Gastroesophageal sphincter (tissue), 4 donors: ENCODE data around the gene GPR18. TPM values are rescaled to one million over a fixed set of nuclear protein-coding genes. Genes with fewer than 3 reads are reported as not detected.

Experiments
- ATAC-seq: fragments of 150-250 bp; one replicate; pipeline ENCODE4 v1.9.1; 2016; ENCODE audit warnings: mild to moderate bottlenecking, moderate library complexity
- H3K27ac ChIP-seq, 4 donors: fragments of 200-600 bp; sonication (generic) in 3 of 4; 1 replicate in 3 of 4; 2 replicates in 1 of 4; pipeline ENCODE4 v1.5.1; 2016 to 2019
- H3K27me3 ChIP-seq: fragments of 200-600 bp; sonication (generic); one replicate; pipeline ENCODE4 v1.5.1; 2019
- H3K36me3 ChIP-seq, 2 donors: fragments of 200-600 bp; sonication (generic); one replicate each; pipeline ENCODE4 v1.5.1; 2019; ENCODE audit warnings: control low read depth in 1 of 2
- H3K4me1 ChIP-seq, 3 donors: fragments of 200-600 bp; sonication (generic); 1 replicate in 2 of 3; 2 replicates in 1 of 3; pipeline ENCODE4 v1.5.1; 2016 to 2019; ENCODE audit warnings: control low read depth in 2 of 3
- H3K4me3 ChIP-seq, 2 donors: fragments of 200-600 bp; sonication (generic); one replicate each; pipeline ENCODE4 v1.5.1; 2019; ENCODE audit warnings: mild to moderate bottlenecking in 1 of 2, moderate library complexity in 1 of 2
- H3K9me3 ChIP-seq, 3 donors: fragments of 200-600 bp; sonication (generic); one replicate each; pipeline ENCODE4 v1.5.1; 2017 to 2019; ENCODE audit warnings: control low read depth in 2 of 3
- CTCF ChIP-seq, 4 experiments: fragments of 200-600 bp in 2 of 4; fragments of 450-650 bp in 2 of 4; sonication (generic) in 1 of 4; IDR thresholded peaks; one replicate each; pipeline ENCODE4 v1.5.1; 2017 to 2019; ENCODE audit warnings: antibody characterized with exemption in 4 of 4, mild to moderate bottlenecking in 2 of 4, moderate library complexity in 2 of 4
- EP300 ChIP-seq: sonication (generic); formaldehyde crosslinking; IDR thresholded peaks from one replicate; pipeline ENCODE4 v1.6.1; 2017; ENCODE audit warnings: antibody characterized with exemption, mild to moderate bottlenecking
- POLR2A ChIP-seq, 2 donors: fragments of 450-650 bp; IDR thresholded peaks; one replicate each; pipeline ENCODE4 v1.6.1; 2017; ENCODE audit warnings: antibody characterized with exemption in 2 of 2, mild to moderate bottlenecking in 2 of 2, moderate library complexity in 1 of 2
- POLR2AphosphoS5 ChIP-seq: sonication (generic); formaldehyde crosslinking; IDR thresholded peaks from one replicate; pipeline ENCODE4 v1.6.1; 2017; ENCODE audit warnings: antibody characterized with exemption
- WGBS, 2 donors: methylation state at CpG; one replicate each; pipeline ENCODE4 v1.1.5; 2018; ENCODE audit warnings: low coverage in 1 of 2; 5-methylcytosine and 5-hydroxymethylcytosine counted together
- total RNA-seq, 4 donors: library from RNA; depleted of rRNA; stranded (reverse); fragments of >200 nt; gene quantifications; one replicate each; pipeline ENCODE4 v1.1.0, GENCODE V29; 2016

GPR18 gene
- total RNA-seq, 4 donors from 2014 or later = not detected

GRCh38 chr13:99217461-99218110, 40.6 kb downstream of the GPR18 start:
- TF ChIP-seq POLR2AphosphoS5 (no peak), POLR2A (IDR thresholded peaks at IDR 0.05) (no peak), EP300 (no peak), CTCF (IDR thresholded peaks at IDR 0.05) (no peak)
- H3K4me1 ChIP-seq = peaks cover 5 to 54% (median 12%) of the 10 kb centered on the region in 3 donors
- no peak for ATAC-seq
- H3K27me3 ChIP-seq = no peaks in the 10 kb centered on the region
- no peaks in the 10 kb centered on the region for H3K36me3 ChIP-seq
- no peaks in the 10 kb centered on the region for H3K9me3 ChIP-seq
- peak overlapping the region in 1 of 4 donors; percentile 28 for H3K27ac ChIP-seq
- no peak overlapping the region for H3K4me3 ChIP-seq
- WGBS, 2 donors = 55 to 75% methylated on average over 4 to 12 of the region's 20 CpGs

GRCh38 chr13:99215184-99215830, 42.9 kb downstream of the GPR18 start:
- Histone ChIP-seq H3K4me1 (peaks cover 5 to 51% (median 12%) of the 10 kb centered on the region in 3 donors), H3K27ac (no peak overlapping the region)
- ATAC-seq = no peak

DNA sequence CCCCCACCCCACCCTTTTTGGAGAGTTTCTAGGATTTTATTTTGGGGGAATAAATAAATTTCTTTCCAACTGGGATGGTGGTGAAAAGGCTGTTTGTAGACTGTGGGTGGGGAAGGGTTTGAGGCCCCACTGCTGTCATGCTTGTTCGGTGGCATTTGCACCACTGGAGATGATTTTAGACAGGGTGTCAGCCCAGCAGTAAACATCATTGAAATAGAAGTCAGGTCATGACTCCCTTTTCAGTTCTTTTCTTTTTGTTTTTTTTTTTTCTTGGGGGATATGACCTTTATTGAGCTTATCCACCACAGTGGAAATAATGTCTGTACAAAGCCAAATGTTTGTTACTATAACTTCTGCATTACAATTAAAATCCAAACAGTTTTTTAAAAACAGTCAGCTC, 43.4 kb downstream of the GPR18 start:
- Histone ChIP-seq H3K4me1 (peaks cover 5 to 46% (median 10%) of the 10 kb centered on the region in 3 donors), H3K27ac (no peak overlapping the region), H3K36me3 (no peaks in the 10 kb centered on the region), H3K27me3 (no peaks in the 10 kb centered on the region), H3K4me3 (no peak overlapping the region), H3K9me3 (no peaks in the 10 kb centered on the region)
- TF ChIP-seq POLR2AphosphoS5 = no peak
- no peak for TF ChIP-seq CTCF (IDR thresholded peaks at IDR 0.05)
- no peak for TF ChIP-seq POLR2A (IDR thresholded peaks at IDR 0.05)
- no peak for TF ChIP-seq EP300
- no peak for ATAC-seq
- WGBS, 2 donors = 44 to 60% methylated on average over 1 of the region's 1 CpG

More at GRCh38 chr13:99215184-99215830, 42.9 kb downstream of the GPR18 start:
- Histone ChIP-seq H3K27me3 (no peaks in the 10 kb centered on the region), H3K36me3 (no peaks in the 10 kb centered on the region), H3K4me3 (no peak overlapping the region), H3K9me3 (no peaks in the 10 kb centered on the region)
- WGBS, 2 donors = 76 to 78% methylated on average over 7 to 10 of the region's 15 CpGs
- no peak for TF ChIP-seq POLR2A (IDR thresholded peaks at IDR 0.05)
- no peak for TF ChIP-seq EP300
- no peak for TF ChIP-seq CTCF (IDR thresholded peaks at IDR 0.05)
- no peak for TF ChIP-seq POLR2AphosphoS5

GRCh38 chr13:99214232-99214631, 43.9 kb downstream of the GPR18 start:
- TF ChIP-seq POLR2AphosphoS5 (no peak), CTCF (IDR thresholded peaks at IDR 0.05) (no peak), POLR2A (IDR thresholded peaks at IDR 0.05) (no peak)
- ATAC-seq = no peak
- no peak overlapping the region for H3K4me3 ChIP-seq
- H3K27me3 ChIP-seq = no peaks in the 10 kb centered on the region
- H3K4me1 ChIP-seq = peaks cover 5 to 42% (median 10%) of the 10 kb centered on the region in 3 donors
- no peak overlapping the region for H3K27ac ChIP-seq
- H3K36me3 ChIP-seq = no peaks in the 10 kb centered on the region
- 60 to 87% methylated on average over 2 to 3 of the region's 7 CpGs for WGBS, 2 donors
- H3K9me3 ChIP-seq = no peaks in the 10 kb centered on the region
